ENCODE measurements around the gene NEMP1.

The NEMP1 gene

GRCh38 chr12:57106021-57106708 lies 27.6 kb upstream of the NEMP1 start:
- Histone ChIP-seq H3K4me1 (ENCODE audit: control extremely low read depth in 1 of 4, control insufficient read depth in 4 of 4, insufficient read depth in 4 of 4, low read length in 3 of 4) (peaks cover 6 to 28% (median 23%) of the 10 kb centered on the region in 4 experiments), H3K9me3 (ENCODE audit: control extremely low read depth in 1 of 5, control insufficient read depth in 4 of 5, insufficient read depth in 2 of 5, low read depth in 1 of 5, low read length in 4 of 5) (no peaks in the 10 kb centered on the region), H3K4me3 (ENCODE audit: control insufficient read depth in 1 of 7, extremely low read depth in 1 of 7, insufficient read depth in 4 of 7, low read depth in 2 of 7, low read length in 6 of 7) (no peak overlapping the region), H3K27me3 (replicated peaks in 2 of 5; ENCODE audit: control insufficient read depth in 4 of 5, insufficient read depth in 5 of 5, low read length in 4 of 5) (no peaks in the 10 kb centered on the region), H3K27ac (ENCODE audit: insufficient read depth in 1 of 2, low read depth in 1 of 2, low read length in 2 of 2, poor library complexity in 1 of 2, severe bottlenecking in 2 of 2) (no peak overlapping the region), H3K36me3 (ENCODE audit: control insufficient read depth in 4 of 4, insufficient read depth in 4 of 4, low read length in 3 of 4) (peaks cover 13 to 61% (median 52%) of the 10 kb centered on the region in 4 experiments)
- POLR2A ChIA-PET = no interaction called here
- 95% methylated on average over 9 of the region's 9 CpGs for WGBS (ENCODE audit: insufficient coverage)
- no peak for DNase-seq
- CTCF ChIA-PET = interaction anchor here (1.8 to 27.7 kb wide), 4 partner anchors 10 to 35 kb away, joined by 6 to 835 read pairs (median 152); partner anchors contain the start of gene NEMP1

GRCh38 chr12:57105011-57105753 lies 26.6 kb upstream of the NEMP1 start:
- Histone ChIP-seq H3K4me1 (ENCODE audit: control extremely low read depth in 1 of 4, control insufficient read depth in 4 of 4, insufficient read depth in 4 of 4, low read length in 3 of 4) (peaks cover 6 to 20% (median 18%) of the 10 kb centered on the region in 4 experiments), H3K27ac (ENCODE audit: insufficient read depth in 1 of 2, low read depth in 1 of 2, low read length in 2 of 2, poor library complexity in 1 of 2, severe bottlenecking in 2 of 2) (no peak overlapping the region), H3K4me3 (ENCODE audit: control insufficient read depth in 1 of 7, extremely low read depth in 1 of 7, insufficient read depth in 4 of 7, low read depth in 2 of 7, low read length in 6 of 7) (no peak overlapping the region), H3K9me3 (ENCODE audit: control extremely low read depth in 1 of 5, control insufficient read depth in 4 of 5, insufficient read depth in 2 of 5, low read depth in 1 of 5, low read length in 4 of 5) (no peaks in the 10 kb centered on the region), H3K36me3 (ENCODE audit: control insufficient read depth in 4 of 4, insufficient read depth in 4 of 4, low read length in 3 of 4) (peaks cover 13 to 63% (median 55%) of the 10 kb centered on the region in 4 experiments), H3K27me3 (replicated peaks in 2 of 5; ENCODE audit: control insufficient read depth in 4 of 5, insufficient read depth in 5 of 5, low read length in 4 of 5) (no peaks in the 10 kb centered on the region)
- no peak for DNase-seq
- ChIA-PET CTCF (interaction anchor here (0.7 to 27.7 kb wide), 4 partner anchors 9 to 34 kb away, joined by 3 to 835 read pairs (median 152); partner anchors contain the start of gene NEMP1), POLR2A (interaction anchor here (1.9 kb wide), 1 partner anchor 17 kb away, joined by 4 read pairs; no protein-coding TSS in a partner anchor)
- WGBS (ENCODE audit: insufficient coverage) = over 99% methylated on average over 13 of the region's 14 CpGs

GRCh38 chr12:57104292-57104910 lies 25.8 kb upstream of the NEMP1 start:
- no peak for DNase-seq
- CTCF ChIA-PET = interaction anchor here (0.7 to 27.7 kb wide), 4 partner anchors 8 to 70 kb away, joined by 3 to 835 read pairs (median 124); partner anchors contain the start of gene NEMP1
- Histone ChIP-seq H3K27me3 (replicated peaks in 2 of 5; ENCODE audit: control insufficient read depth in 4 of 5, insufficient read depth in 5 of 5, low read length in 4 of 5) (no peaks in the 10 kb centered on the region), H3K9me3 (ENCODE audit: control extremely low read depth in 1 of 5, control insufficient read depth in 4 of 5, insufficient read depth in 2 of 5, low read depth in 1 of 5, low read length in 4 of 5) (no peaks in the 10 kb centered on the region), H3K36me3 (ENCODE audit: control insufficient read depth in 4 of 4, insufficient read depth in 4 of 4, low read length in 3 of 4) (peaks cover 14 to 71% (median 62%) of the 10 kb centered on the region in 4 experiments), H3K4me1 (ENCODE audit: control extremely low read depth in 1 of 4, control insufficient read depth in 4 of 4, insufficient read depth in 4 of 4, low read length in 3 of 4) (peaks cover 0 to 12% (median 10%) of the 10 kb centered on the region in 4 experiments), H3K27ac (ENCODE audit: insufficient read depth in 1 of 2, low read depth in 1 of 2, low read length in 2 of 2, poor library complexity in 1 of 2, severe bottlenecking in 2 of 2) (no peak overlapping the region), H3K4me3 (ENCODE audit: control insufficient read depth in 1 of 7, extremely low read depth in 1 of 7, insufficient read depth in 4 of 7, low read depth in 2 of 7, low read length in 6 of 7) (no peak overlapping the region)
- POLR2A ChIA-PET = interaction anchor here (1.9 kb wide), 1 partner anchor 17 kb away, joined by 4 read pairs; no protein-coding TSS in a partner anchor
- WGBS (ENCODE audit: insufficient coverage) = 100% methylated on average over 8 of the region's 12 CpGs

- no peak overlapping the region for H3K4me3 ChIP-seq (ENCODE audit: control insufficient read depth in 1 of 7, extremely low read depth in 1 of 7, insufficient read depth in 4 of 7, low read depth in 2 of 7, low read length in 6 of 7)
- H3K27ac ChIP-seq (ENCODE audit: insufficient read depth in 1 of 2, low read depth in 1 of 2, low read length in 2 of 2, poor library complexity in 1 of 2, severe bottlenecking in 2 of 2) = no peak overlapping the region
- WGBS (ENCODE audit: insufficient coverage) = 100% methylated on average over 5 of the region's 7 CpGs
- POLR2A ChIA-PET = interaction anchor here (1.9 kb wide), 1 partner anchor 16 kb away, joined by 4 read pairs; no protein-coding TSS in a partner anchor
- CTCF ChIA-PET = interaction anchor here (1.0 to 27.7 kb wide), 3 partner anchors 8 to 70 kb away, joined by 3 to 835 read pairs (median 244); partner anchors contain the start of gene NEMP1
- peaks cover 14 to 76% (median 67%) of the 10 kb centered on the region in 4 experiments for H3K36me3 ChIP-seq (ENCODE audit: control insufficient read depth in 4 of 4, insufficient read depth in 4 of 4, low read length in 3 of 4)
- no peaks in the 10 kb centered on the region for H3K9me3 ChIP-seq (ENCODE audit: control extremely low read depth in 1 of 5, control insufficient read depth in 4 of 5, insufficient read depth in 2 of 5, low read depth in 1 of 5, low read length in 4 of 5)
- DNase-seq = no peak
- peaks cover 0 to 12% (median 8%) of the 10 kb centered on the region in 4 experiments for H3K4me1 ChIP-seq (ENCODE audit: control extremely low read depth in 1 of 4, control insufficient read depth in 4 of 4, insufficient read depth in 4 of 4, low read length in 3 of 4)
- H3K27me3 ChIP-seq (replicated peaks in 2 of 5; ENCODE audit: control insufficient read depth in 4 of 5, insufficient read depth in 5 of 5, low read length in 4 of 5) = no peaks in the 10 kb centered on the region
Measured at GRCh38 chr12:57103856-57104255, 25.3 kb upstream of the NEMP1 start.

GRCh38 chr12:57101892-57102695 lies 23.5 kb upstream of the NEMP1 start:
- H3K36me3 ChIP-seq (ENCODE audit: control insufficient read depth in 4 of 4, insufficient read depth in 4 of 4, low read length in 3 of 4) = peaks cover 20 to 78% (median 72%) of the 10 kb centered on the region in 4 experiments
- peak in 2 of 3 donors; percentile 34 for DNase-seq
- ChIA-PET POLR2A (interaction anchor here (1.6 kb wide), 1 partner anchor 10 kb away, joined by 5 read pairs; no protein-coding TSS in a partner anchor), CTCF (interaction anchor here (1.3 to 27.7 kb wide), 5 partner anchors 6 to 31 kb away, joined by 3 to 835 read pairs (median 244); partner anchors contain the start of genes NEMP1 and STAT6)
- no peaks in the 10 kb centered on the region for H3K9me3 ChIP-seq (ENCODE audit: control extremely low read depth in 1 of 5, control insufficient read depth in 4 of 5, insufficient read depth in 2 of 5, low read depth in 1 of 5, low read length in 4 of 5)
- peaks cover 0 to 12% (median 8%) of the 10 kb centered on the region in 4 experiments for H3K4me1 ChIP-seq (ENCODE audit: control extremely low read depth in 1 of 4, control insufficient read depth in 4 of 4, insufficient read depth in 4 of 4, low read length in 3 of 4)
- 79% methylated on average over 9 of the region's 15 CpGs for WGBS (ENCODE audit: insufficient coverage)
- H3K27ac ChIP-seq (ENCODE audit: insufficient read depth in 1 of 2, low read depth in 1 of 2, low read length in 2 of 2, poor library complexity in 1 of 2, severe bottlenecking in 2 of 2) = peak overlapping the region; percentile 25 to 75
- H3K27me3 ChIP-seq (replicated peaks in 2 of 5; ENCODE audit: control insufficient read depth in 4 of 5, insufficient read depth in 5 of 5, low read length in 4 of 5) = no peaks in the 10 kb centered on the region
- H3K4me3 ChIP-seq (ENCODE audit: control insufficient read depth in 1 of 7, extremely low read depth in 1 of 7, insufficient read depth in 4 of 7, low read depth in 2 of 7, low read length in 6 of 7) = no peak overlapping the region

- POLR2A ChIA-PET = interaction anchor here (1.3 kb wide), 1 partner anchor 12 kb away, joined by 3 read pairs; no protein-coding TSS in a partner anchor
- peaks cover 0 to 12% (median 8%) of the 10 kb centered on the region in 4 experiments for H3K4me1 ChIP-seq (ENCODE audit: control extremely low read depth in 1 of 4, control insufficient read depth in 4 of 4, insufficient read depth in 4 of 4, low read length in 3 of 4)
Measured at GRCh38 chr12:57099766-57100165, 21.2 kb upstream of the NEMP1 start.

More at GRCh38 chr12:57099766-57100165, 21.2 kb upstream of the NEMP1 start:
- no peak for DNase-seq
- Histone ChIP-seq H3K36me3 (ENCODE audit: control insufficient read depth in 4 of 4, insufficient read depth in 4 of 4, low read length in 3 of 4) (peaks cover 13 to 78% (median 70%) of the 10 kb centered on the region in 4 experiments), H3K27me3 (replicated peaks in 2 of 5; ENCODE audit: control insufficient read depth in 4 of 5, insufficient read depth in 5 of 5, low read length in 4 of 5) (no peaks in the 10 kb centered on the region), H3K27ac (ENCODE audit: insufficient read depth in 1 of 2, low read depth in 1 of 2, low read length in 2 of 2, poor library complexity in 1 of 2, severe bottlenecking in 2 of 2) (peak overlapping the region in 1 of 2 experiments; percentile 18), H3K9me3 (ENCODE audit: control extremely low read depth in 1 of 5, control insufficient read depth in 4 of 5, insufficient read depth in 2 of 5, low read depth in 1 of 5, low read length in 4 of 5) (no peaks in the 10 kb centered on the region), H3K4me3 (ENCODE audit: control insufficient read depth in 1 of 7, extremely low read depth in 1 of 7, insufficient read depth in 4 of 7, low read depth in 2 of 7, low read length in 6 of 7) (no peak overlapping the region)
- CTCF ChIA-PET = interaction anchor here (1.7 to 27.7 kb wide), 4 partner anchors 8 to 29 kb away, joined by 5 to 835 read pairs (median 126); partner anchors contain the start of genes NEMP1 and STAT6
- over 99% methylated on average over 11 of the region's 12 CpGs for WGBS (ENCODE audit: insufficient coverage)
